OCI-LY1 (cell line): ENCODE measurements around the gene MEGF6.

Source experiments
- H2AFZ ChIP-seq: fragments of 200-600 bp; sonication (generic), shearing (Covaris generic); 2 replicates; pipeline ENCODE4 v1.6.0; 2014; ENCODE audit warnings: antibody characterized with exemption, mild to moderate bottlenecking, low read length
- H3F3A ChIP-seq: fragments of 200-600 bp; sonication (generic), shearing (Covaris generic); 2 replicates; pipeline ENCODE4 v1.6.0; 2014; ENCODE audit warnings: mild to moderate bottlenecking, antibody characterized with exemption, low read length, moderate library complexity; ENCODE audit not compliant: insufficient read depth
- H3K27ac ChIP-seq: fragments of 200-600 bp; sonication (generic); 2 replicates; pipeline ENCODE4 v1.5.1; 2014; ENCODE audit warnings: low read length, mixed run types, mild to moderate bottlenecking, low read depth; ENCODE audit not compliant: poor library complexity, severe bottlenecking
- H3K27me3 ChIP-seq: fragments of 200-600 bp; sonication (generic); 2 replicates; pipeline ENCODE4 v1.6.0; 2014; ENCODE audit warnings: antibody characterized with exemption, mild to moderate bottlenecking, low read length, moderate library complexity; ENCODE audit not compliant: insufficient read depth
- H3K36me3 ChIP-seq: fragments of 200-600 bp; sonication (generic); 2 replicates; pipeline ENCODE4 v1.6.1; 2014; ENCODE audit warnings: mild to moderate bottlenecking, antibody characterized with exemption, low read length, moderate library complexity, mixed read lengths; ENCODE audit not compliant: insufficient read depth
- H3K4me1 ChIP-seq: fragments of 200-600 bp; sonication (generic); 2 replicates; pipeline ENCODE4 v1.5.1; 2014; ENCODE audit warnings: mild to moderate bottlenecking, low read length, moderate library complexity; ENCODE audit not compliant: insufficient read depth, severe bottlenecking
- H3K4me2 ChIP-seq: fragments of 200-600 bp; sonication (generic), shearing (Covaris generic); 2 replicates; pipeline ENCODE4 v1.6.1; 2014; ENCODE audit warnings: low read length
- H3K4me3 ChIP-seq: fragments of 200-600 bp; sonication (generic); 2 replicates; pipeline ENCODE4 v1.5.1; 2014; ENCODE audit warnings: low read length, low read depth, mild to moderate bottlenecking, mixed read lengths; ENCODE audit not compliant: poor library complexity, severe bottlenecking
- H3K79me2 ChIP-seq: fragments of 200-600 bp; shearing (Covaris generic); 2 replicates; pipeline ENCODE4 v1.6.1; 2016; ENCODE audit warnings: mixed run types, low read length, mixed read lengths; ENCODE audit not compliant: insufficient read depth
- H3K9ac ChIP-seq: fragments of 200-600 bp; sonication (generic), shearing (Covaris generic); 2 replicates; pipeline ENCODE4 v1.6.1; 2014; ENCODE audit warnings: mild to moderate bottlenecking, low read length, mixed read lengths
- H3K9me2 ChIP-seq: fragments of 200-600 bp; sonication (generic), shearing (Covaris generic); 2 replicates; pipeline ENCODE4 v1.6.1; 2014; ENCODE audit warnings: low read depth, mild to moderate bottlenecking, low read length, mixed read lengths
- H3K9me3 ChIP-seq: fragments of 200-600 bp; shearing (Covaris generic); 2 replicates; pipeline ENCODE4 v1.6.1; 2014; ENCODE audit warnings: low read length, mixed read lengths
- H4K20me1 ChIP-seq: fragments of 200-600 bp; sonication (generic), shearing (Covaris generic); 2 replicates; pipeline ENCODE4 v1.6.0; 2016; ENCODE audit warnings: mild to moderate bottlenecking, low read length; ENCODE audit not compliant: insufficient read depth
- CTCF ChIP-seq: fragments of 200-600 bp; sonication (generic), shearing (Covaris generic); IDR thresholded peaks from 2 replicates; pipeline ENCODE4 v1.5.1; 2017; ENCODE audit warnings: mild to moderate bottlenecking, antibody characterized with exemption, low read length, moderate library complexity, mixed read lengths
- EZH2 ChIP-seq: fragments of 200-600 bp; sonication (generic), shearing (Covaris generic); IDR thresholded peaks from 2 replicates; pipeline ENCODE4 v1.8.0; 2017; ENCODE audit warnings: borderline replicate concordance, mixed run types, mild to moderate bottlenecking, antibody characterized with exemption, low read length, moderate library complexity, mixed read lengths

MEGF6 gene

GRCh38 chr1:3640121-3640837 is 29.0 kb upstream of the MEGF6 start:
- Histone ChIP-seq H4K20me1 (no peaks in the 10 kb centered on the region), H3K4me2 (no peak overlapping the region), H3K27ac (no peak overlapping the region), H2AFZ (no peak overlapping the region), H3K79me2 (no peaks in the 10 kb centered on the region), H3K4me3 (no peak overlapping the region), H3F3A (no peaks in the 10 kb centered on the region), H3K4me1 (no peaks in the 10 kb centered on the region), H3K9ac (no peak overlapping the region), H3K9me2 (no peaks in the 10 kb centered on the region), H3K36me3 (peaks cover 43% of the 10 kb centered on the region), H3K9me3 (no peaks in the 10 kb centered on the region), H3K27me3 (no peaks in the 10 kb centered on the region)
- TF ChIP-seq EZH2 (no peak), CTCF (no peak)

DNA sequence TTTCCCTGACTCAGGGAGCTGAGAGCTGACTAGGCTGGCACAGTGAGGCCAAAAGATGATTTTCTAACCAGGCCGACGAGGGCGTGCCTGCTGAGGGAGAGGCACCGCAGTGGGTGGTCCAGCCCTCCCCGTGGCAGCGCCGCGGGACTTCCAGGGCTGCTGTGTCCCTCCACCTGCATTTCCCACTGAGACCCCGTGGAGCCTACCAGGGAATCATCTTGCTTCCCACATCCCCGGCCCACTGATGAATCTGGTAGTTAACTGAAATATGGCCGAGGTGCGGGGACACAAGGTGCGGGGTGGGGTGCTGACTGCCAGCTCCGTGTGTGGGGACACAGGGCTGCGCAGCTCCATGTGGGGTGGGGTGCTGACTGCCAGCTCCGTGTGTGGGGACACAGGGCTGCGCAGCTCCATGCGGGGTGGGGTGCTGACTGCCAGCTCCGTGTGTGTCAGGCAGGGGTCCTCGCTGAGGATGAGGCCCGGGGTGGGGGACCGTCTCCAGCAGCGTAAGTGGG is 28.1 kb upstream of the MEGF6 start:
- H3K36me3 ChIP-seq = peaks cover 45% of the 10 kb centered on the region
- no peak overlapping the region for H3K4me2 ChIP-seq
- H3K4me1 ChIP-seq = no peaks in the 10 kb centered on the region

DNA sequence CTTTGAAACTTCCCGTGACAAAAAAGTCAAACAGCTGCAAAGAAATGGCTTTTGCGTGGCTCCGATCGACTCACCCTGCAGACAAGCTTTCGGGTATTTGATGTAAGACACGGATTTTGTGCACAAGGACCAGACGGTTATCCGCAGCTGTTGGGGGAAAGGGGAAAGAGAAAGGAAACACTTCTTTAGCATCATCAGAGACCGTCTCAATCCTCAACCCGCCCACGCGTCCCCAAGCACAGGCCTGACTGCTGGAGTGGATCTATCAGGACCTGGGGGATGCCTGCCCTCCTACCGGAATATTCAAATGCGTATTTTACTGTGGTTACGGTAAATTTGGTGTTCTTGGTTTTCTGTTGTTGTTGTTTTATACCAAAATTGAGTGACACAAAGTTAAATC is 27.4 kb upstream of the MEGF6 start:
- Histone ChIP-seq H3K9ac (no peak overlapping the region), H2AFZ (no peak overlapping the region), H3K79me2 (no peaks in the 10 kb centered on the region), H3K9me2 (no peaks in the 10 kb centered on the region), H3K27me3 (no peaks in the 10 kb centered on the region), H3K27ac (no peak overlapping the region), H4K20me1 (no peaks in the 10 kb centered on the region), H3K4me3 (no peak overlapping the region), H3K4me1 (no peaks in the 10 kb centered on the region), H3K36me3 (peaks cover 50% of the 10 kb centered on the region), H3F3A (no peaks in the 10 kb centered on the region), H3K4me2 (no peak overlapping the region), H3K9me3 (no peaks in the 10 kb centered on the region)
- TF ChIP-seq EZH2 = no peak
- no peak for TF ChIP-seq CTCF

More for the DNA sequence above, 28.1 kb upstream of the MEGF6 start:
- no peaks in the 10 kb centered on the region for H3K9me3 ChIP-seq
- TF ChIP-seq CTCF (no peak), EZH2 (no peak)
- H2AFZ ChIP-seq = no peak overlapping the region
- no peaks in the 10 kb centered on the region for H4K20me1 ChIP-seq
- H3K27ac ChIP-seq = no peak overlapping the region
- no peaks in the 10 kb centered on the region for H3K79me2 ChIP-seq
- no peaks in the 10 kb centered on the region for H3K27me3 ChIP-seq
- no peaks in the 10 kb centered on the region for H3F3A ChIP-seq
- H3K9ac ChIP-seq = no peak overlapping the region
- no peaks in the 10 kb centered on the region for H3K9me2 ChIP-seq
- no peak overlapping the region for H3K4me3 ChIP-seq
